Esophagus muscularis mucosa (tissue), 4 donors: ENCODE results near the gene FOSL2. TPM values are rescaled to one million over a fixed set of nuclear protein-coding genes. Genes with fewer than 3 reads are reported as not detected.

Source experiments
- DNase-seq: peaks from one replicate; pipeline ENCODE4 v3.0.0-alpha.2; 2017; ENCODE audit errors: extremely low spot score
- H3K27ac ChIP-seq, 4 donors: fragments of 200-600 bp; sonication (generic); replicated peaks in 1 of 4; 1 replicate in 3 of 4; 2 replicates in 1 of 4; pipeline ENCODE4 v1.5.1; 2016 to 2019; ENCODE audit warnings: mild to moderate bottlenecking in 1 of 4
- H3K27me3 ChIP-seq, 4 donors: fragments of 200-600 bp; sonication (generic); one replicate each; pipeline versions ENCODE4 v1.5.1 to v1.6.0; 2016 to 2019
- H3K36me3 ChIP-seq, 4 donors: fragments of 200-600 bp; sonication (generic); one replicate each; pipeline ENCODE4 v1.5.1; 2016 to 2019
- H3K4me1 ChIP-seq, 4 donors: fragments of 200-600 bp; sonication (generic); one replicate each; pipeline ENCODE4 v1.5.1; 2016 to 2019
- H3K4me3 ChIP-seq, 4 donors: fragments of 200-600 bp; sonication (generic); 1 replicate in 2 of 4; 2 replicates in 2 of 4; pipeline ENCODE4 v1.5.1; 2016 to 2019; ENCODE audit warnings: mild to moderate bottlenecking in 4 of 4, moderate library complexity in 1 of 4
- H3K9me3 ChIP-seq, 4 donors: fragments of 200-600 bp; sonication (generic); 1 replicate in 3 of 4; 2 replicates in 1 of 4; pipeline ENCODE4 v1.5.1; 2016 to 2019
- CTCF ChIP-seq, 3 experiments: fragments of 200-600 bp in 2 of 3; fragments of 450-650 bp in 1 of 3; sonication (generic) in 2 of 3; IDR thresholded peaks; one replicate each; pipeline ENCODE4 v1.5.1; 2017 to 2019; ENCODE audit warnings: antibody characterized with exemption in 3 of 3, mild to moderate bottlenecking in 2 of 3, moderate library complexity in 1 of 3
- EP300 ChIP-seq: sonication (generic); formaldehyde crosslinking; IDR thresholded peaks from one replicate; pipeline ENCODE4 v1.6.1; 2017; ENCODE audit warnings: antibody characterized with exemption
- POLR2A ChIP-seq: fragments of 450-650 bp; IDR thresholded peaks from one replicate; pipeline ENCODE4 v1.6.1; 2017; ENCODE audit warnings: antibody characterized with exemption, moderate library complexity, mild to moderate bottlenecking, low read depth
- POLR2AphosphoS5 ChIP-seq, 2 donors: sonication (generic); formaldehyde crosslinking; IDR thresholded peaks; one replicate each; pipeline ENCODE4 v1.6.1; 2017; ENCODE audit warnings: antibody characterized with exemption in 2 of 2
- WGBS: methylation state at CpG from one replicate; pipeline ENCODE4 v1.1.5; 2018; 5-methylcytosine and 5-hydroxymethylcytosine counted together
- intact Hi-C: fragments of 100-400 bp; cut with DNase I; formaldehyde crosslinking; loops from one replicate; pipeline ENCODE4 v1.15.1; 2023
- total RNA-seq, 4 donors: library from RNA; depleted of rRNA; stranded (reverse); fragments of >200 nt; gene quantifications; one replicate each; pipeline versions ENCODE4 v1.1.0 to v1.2.1, GENCODE V29; 2016

FOSL2 gene
- total RNA-seq, 4 donors from 2014 or later: 68.9 to 332 (median 176) TPM

- DNase-seq: no peak
- intact Hi-C loops: no loop called here
- TF ChIP-seq POLR2A (no peak), EP300 (no peak), POLR2AphosphoS5 (IDR thresholded peaks at IDR 0.05) (no peak), CTCF (IDR thresholded peaks at IDR 0.05) (no peak)
- Histone ChIP-seq H3K4me1 (peaks cover 0 to 15% (median 0%) of the 10 kb centered on the region in 4 donors), H3K27me3 (no peaks in the 10 kb centered on the region), H3K9me3 (no peaks in the 10 kb centered on the region), H3K4me3 (no peak overlapping the region), H3K36me3 (no peaks in the 10 kb centered on the region), H3K27ac (no peak overlapping the region)
- 88% methylated on average over 6 of the region's 6 CpGs for WGBS
Measured at GRCh38 chr2:28449126-28449487, 56.4 kb downstream of the FOSL2 start.

GRCh38 chr2:28449488-28450395 is 57.1 kb downstream of the FOSL2 start:
- no peak for DNase-seq
- Histone ChIP-seq H3K27me3 (no peaks in the 10 kb centered on the region), H3K27ac (no peak overlapping the region), H3K36me3 (no peaks in the 10 kb centered on the region), H3K4me1 (peaks cover 0 to 15% (median 0%) of the 10 kb centered on the region in 4 donors), H3K9me3 (no peaks in the 10 kb centered on the region), H3K4me3 (no peak overlapping the region)
- TF ChIP-seq EP300: no peak
- TF ChIP-seq CTCF (IDR thresholded peaks at IDR 0.05): no peak
- no peak for TF ChIP-seq POLR2A
- TF ChIP-seq POLR2AphosphoS5 (IDR thresholded peaks at IDR 0.05): no peak
- intact Hi-C loops: loop anchor here (5.0 to 10.0 kb wide), 2 partner anchors 695 to 767 kb away; no protein-coding TSS in a partner anchor
- 60% methylated on average over 17 of the region's 17 CpGs for WGBS

DNA sequence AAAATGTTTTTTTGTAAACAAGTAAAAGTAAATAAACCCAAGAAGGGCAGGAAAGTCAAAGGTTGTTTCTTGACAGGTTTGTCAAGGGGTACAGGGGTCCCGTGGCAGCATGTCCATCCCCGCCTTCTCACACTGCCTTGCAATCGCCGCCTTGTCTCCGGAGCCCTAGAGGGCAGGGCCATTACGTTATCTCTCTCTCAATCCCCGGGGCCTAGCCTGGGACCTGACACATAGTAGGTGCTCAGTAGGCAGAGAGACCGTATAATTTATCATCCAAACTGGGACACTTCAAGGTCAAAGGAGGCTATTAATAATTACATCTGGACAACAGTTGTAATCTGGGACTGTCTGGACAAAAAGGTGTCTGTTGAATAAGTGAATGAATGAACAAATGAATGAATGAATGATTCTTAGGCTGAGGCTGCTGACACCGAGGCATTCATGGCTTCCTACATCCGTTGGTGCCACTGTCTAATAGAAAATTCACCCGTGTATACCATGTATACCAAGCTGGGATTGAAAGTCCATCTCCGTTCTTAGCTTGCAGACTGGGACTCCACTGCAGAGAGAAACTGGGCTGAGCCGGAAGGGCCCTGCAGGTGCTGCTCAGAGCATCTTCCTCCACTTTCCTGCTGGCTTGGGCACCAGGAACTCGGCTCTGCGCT is 58.4 kb downstream of the FOSL2 start:
- no peak for DNase-seq
- no peak overlapping the region for H3K27ac ChIP-seq
- intact Hi-C loops: loop anchor here (5.0 to 10.0 kb wide), 2 partner anchors 696 to 769 kb away; no protein-coding TSS in a partner anchor
- WGBS: 90% methylated on average over 15 of the region's 15 CpGs
- TF ChIP-seq POLR2AphosphoS5 (IDR thresholded peaks at IDR 0.05) (no peak), EP300 (no peak), POLR2A (no peak), CTCF (IDR thresholded peaks at IDR 0.05) (no peak)
- H3K36me3 ChIP-seq: no peaks in the 10 kb centered on the region
- no peaks in the 10 kb centered on the region for H3K9me3 ChIP-seq
- H3K4me3 ChIP-seq: no peak overlapping the region
- no peaks in the 10 kb centered on the region for H3K27me3 ChIP-seq
- H3K4me1 ChIP-seq: peaks cover 0 to 11% (median 0%) of the 10 kb centered on the region in 4 donors

DNA sequence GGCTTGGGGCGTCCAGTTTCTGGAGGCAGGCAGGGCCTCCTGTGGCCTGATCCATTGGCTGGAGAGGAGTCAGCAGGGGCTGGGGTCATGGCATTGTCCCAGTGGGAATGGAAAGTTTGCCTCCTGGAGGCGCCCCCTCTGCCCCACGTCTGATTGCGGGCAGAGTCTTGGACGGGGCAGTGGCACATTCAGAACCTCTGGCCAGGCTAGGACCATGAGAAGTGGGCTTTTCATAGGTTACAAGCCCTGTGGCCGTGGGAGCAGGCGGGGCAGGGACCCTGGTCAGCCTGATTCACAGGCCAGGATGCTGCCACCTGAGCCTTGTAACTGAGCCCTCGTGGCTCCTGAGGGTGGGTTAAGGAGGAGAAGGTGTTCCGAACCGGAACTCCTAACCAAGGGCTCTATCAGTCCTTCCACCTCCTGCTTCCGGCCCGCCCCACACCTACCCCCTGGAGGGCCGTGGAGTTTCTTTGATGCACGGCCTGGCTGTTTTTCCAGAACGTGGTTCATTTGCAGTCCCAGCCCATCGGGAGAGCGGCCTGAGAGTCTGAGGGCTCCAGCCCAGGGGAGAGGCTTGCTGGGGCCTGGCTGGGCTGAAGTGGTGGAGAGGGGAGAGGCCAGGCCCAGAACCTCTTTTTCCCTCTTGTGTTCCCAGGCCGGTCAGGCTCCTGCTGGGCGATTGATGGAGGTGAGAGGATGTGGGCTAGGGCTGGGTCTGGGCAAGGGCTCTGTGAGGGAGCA is 59.3 kb downstream of the FOSL2 start:
- no peak for TF ChIP-seq CTCF (IDR thresholded peaks at IDR 0.05)
- TF ChIP-seq POLR2AphosphoS5 (IDR thresholded peaks at IDR 0.05): no peak
- no peak for TF ChIP-seq EP300
- TF ChIP-seq POLR2A: no peak
- Histone ChIP-seq H3K4me3 (no peak overlapping the region), H3K27ac (no peak overlapping the region), H3K27me3 (no peaks in the 10 kb centered on the region), H3K4me1 (peaks cover 0 to 11% (median 0%) of the 10 kb centered on the region in 4 donors), H3K9me3 (no peaks in the 10 kb centered on the region), H3K36me3 (no peaks in the 10 kb centered on the region)
- no peak for DNase-seq
- intact Hi-C loops: loop anchor here (2.0 to 10.0 kb wide), 3 partner anchors 697 to 770 kb away; no protein-coding TSS in a partner anchor
- WGBS: 85% methylated on average over 15 of the region's 19 CpGs
